ENCODE results near the gene PSMB3. TPM values are rescaled to one million over a fixed set of nuclear protein-coding genes. Genes with fewer than 3 reads are reported as not detected.

Gene PSMB3
- polyA plus RNA-seq, 3 donors: 315 to 689 (median 625) TPM

DNA sequence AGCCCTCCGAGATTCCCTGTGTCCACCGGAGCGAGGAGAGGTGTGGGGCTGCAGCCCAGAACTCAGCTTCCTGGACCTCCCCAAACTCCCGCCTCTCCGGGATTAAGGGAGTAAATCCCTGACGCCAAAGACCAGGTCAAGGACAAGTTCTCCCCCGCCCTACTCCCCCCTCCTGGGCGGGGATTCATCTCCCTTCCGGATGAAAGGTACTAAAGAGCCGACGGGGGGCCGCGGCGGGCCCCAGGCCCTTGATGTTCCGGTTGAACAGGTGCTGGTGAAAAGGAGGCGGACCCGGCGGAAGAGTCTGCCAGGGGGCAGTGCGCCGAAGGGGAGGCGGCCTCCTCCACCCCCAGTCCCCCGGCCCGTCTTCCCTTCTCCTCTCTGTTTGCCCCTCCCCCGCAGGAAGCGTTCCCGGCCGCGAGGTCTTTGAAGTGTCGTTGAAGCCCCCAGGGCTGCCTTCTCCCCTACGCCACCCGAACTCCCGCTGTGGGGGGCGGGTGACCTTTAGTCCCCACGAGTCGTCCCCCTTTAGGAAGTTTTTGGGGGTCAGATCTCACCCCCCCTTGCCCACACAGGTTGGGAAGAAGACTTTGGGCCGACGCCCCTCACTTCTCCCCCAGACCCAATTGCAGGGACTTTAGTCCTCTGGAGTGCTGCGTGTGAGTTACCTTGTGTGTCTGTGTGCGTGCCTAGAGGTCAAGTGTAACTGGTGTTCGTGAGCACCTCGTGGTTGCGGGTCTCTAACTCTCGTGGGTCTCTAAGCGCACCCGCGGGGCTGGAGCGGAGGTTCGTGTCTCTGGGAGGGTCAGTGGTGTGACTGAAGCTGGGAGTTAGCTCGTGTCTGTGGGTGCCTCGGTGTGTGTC, 48.6 kb upstream of the PSMB3 start:
- Histone ChIP-seq H3K4me3 (replicated peaks in 1 of 3; ENCODE audit: low read depth in 2 of 3, low read length in 3 of 3) (peak overlapping the region; percentile 86 to 93 (median 90)), H3K27me3 (ENCODE audit: control insufficient read depth in 2 of 2, insufficient read depth in 2 of 2, low read length in 2 of 2) (peaks cover 0 to 6% of the 10 kb centered on the region in 2 donors), H3K4me2 (replicated peaks; ENCODE audit: extremely low read depth, low read length, poor library complexity, severe bottlenecking) (peak overlapping the region; percentile 93), H2AFZ (ENCODE audit: insufficient read depth, low read depth, low read length, poor library complexity, severe bottlenecking) (peak overlapping the region; percentile 83), H3K9ac (ENCODE audit: insufficient read depth, low read length, poor library complexity, severe bottlenecking) (peak overlapping the region; percentile 93), H3K27ac (ENCODE audit: low read depth in 1 of 2, low read length in 2 of 2) (peak overlapping the region; percentile 99 to 100), H4K20me1 (ENCODE audit: insufficient read depth, low read length) (peaks cover 13% of the 10 kb centered on the region), H3K79me2 (ENCODE audit: insufficient read depth, low read length) (peaks cover 8% of the 10 kb centered on the region), H3K4me1 (ENCODE audit: control insufficient read depth in 1 of 2, insufficient read depth in 2 of 2, low read length in 2 of 2) (peaks cover 64 to 66% of the 10 kb centered on the region in 2 donors), H3K36me3 (replicated peaks in 1 of 2; ENCODE audit: control insufficient read depth in 1 of 2, insufficient read depth in 2 of 2, low read length in 2 of 2) (peaks cover under 1 to 9% of the 10 kb centered on the region in 2 donors), H3K9me3 (replicated peaks in 1 of 2; ENCODE audit: control insufficient read depth in 1 of 2, insufficient read depth in 1 of 2, low read length in 2 of 2) (no peaks in the 10 kb centered on the region)
- peaks cover 64% of the 10 kb centered on the region for H3K4me1 Mint-ChIP-seq
- peaks cover 10 to 16% of the 10 kb centered on the region in 2 donors for H3K36me3 Mint-ChIP-seq
- peaks cover 0 to 5% (median 0%) of the 10 kb centered on the region in 7 donors for H3K9me3 Mint-ChIP-seq
- H3K27ac Mint-ChIP-seq: peak overlapping the region; percentile 91 to 100 (median 95)
- TF ChIP-seq, protein P1, sequence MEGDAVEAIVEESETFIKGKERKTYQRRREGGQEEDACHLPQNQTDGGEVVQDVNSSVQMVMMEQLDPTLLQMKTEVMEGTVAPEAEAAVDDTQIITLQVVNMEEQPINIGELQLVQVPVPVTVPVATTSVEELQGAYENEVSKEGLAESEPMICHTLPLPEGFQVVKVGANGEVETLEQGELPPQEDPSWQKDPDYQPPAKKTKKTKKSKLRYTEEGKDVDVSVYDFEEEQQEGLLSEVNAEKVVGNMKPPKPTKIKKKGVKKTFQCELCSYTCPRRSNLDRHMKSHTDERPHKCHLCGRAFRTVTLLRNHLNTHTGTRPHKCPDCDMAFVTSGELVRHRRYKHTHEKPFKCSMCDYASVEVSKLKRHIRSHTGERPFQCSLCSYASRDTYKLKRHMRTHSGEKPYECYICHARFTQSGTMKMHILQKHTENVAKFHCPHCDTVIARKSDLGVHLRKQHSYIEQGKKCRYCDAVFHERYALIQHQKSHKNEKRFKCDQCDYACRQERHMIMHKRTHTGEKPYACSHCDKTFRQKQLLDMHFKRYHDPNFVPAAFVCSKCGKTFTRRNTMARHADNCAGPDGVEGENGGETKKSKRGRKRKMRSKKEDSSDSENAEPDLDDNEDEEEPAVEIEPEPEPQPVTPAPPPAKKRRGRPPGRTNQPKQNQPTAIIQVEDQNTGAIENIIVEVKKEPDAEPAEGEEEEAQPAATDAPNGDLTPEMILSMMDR (IDR thresholded peaks at IDR 0.05): no peak
- peaks cover 13 to 25% (median 18%) of the 10 kb centered on the region in 3 donors for H3K27me3 Mint-ChIP-seq (ENCODE audit: low read depth in 3 of 3)
- DNase-seq: peak; percentile 41 to 76 (median 53)
- peak overlapping the region; percentile 94 to 98 for H3K4me3 Mint-ChIP-seq
- intact Hi-C loops (cut with micrococcal nuclease): loop anchor here (5.0 to 10.0 kb wide), 2 partner anchors 98 to 161 kb away; no protein-coding TSS in a partner anchor
- WGBS (ENCODE audit: insufficient coverage): under 1% methylated on average over 34 of the region's 50 CpGs

Data from CD14-positive monocyte (primary cell).